AG20443 (cell line): ENCODE measurements around the gene WWTR1.

Experiments used
- DNase-seq: peaks from one replicate; pipeline ENCODE4 v3.0.0; 2012; ENCODE audit warnings: low spot score, mixed read lengths

Gene WWTR1

GRCh38 chr3:149655826-149656574 is 1.8 kb downstream of the WWTR1 start:
- DNase-seq = no peak

GRCh38 chr3:149654188-149654601 is 3.6 kb downstream of the WWTR1 start:
- DNase-seq = peak; percentile 38

GRCh38 chr3:149653564-149653963 is 4.3 kb downstream of the WWTR1 start:
- no peak for DNase-seq

- no peak for DNase-seq
Measured at GRCh38 chr3:149653136-149653535, 4.7 kb downstream of the WWTR1 start.

- no peak for DNase-seq
Measured at GRCh38 chr3:149650828-149651227, 7.0 kb downstream of the WWTR1 start.

GRCh38 chr3:149648525-149648924 is 9.3 kb downstream of the WWTR1 start:
- DNase-seq = no peak

- no peak for DNase-seq
Measured at GRCh38 chr3:149647812-149648211, 10.0 kb downstream of the WWTR1 start.

GRCh38 chr3:149647285-149647684 is 10.5 kb downstream of the WWTR1 start:
- DNase-seq = no peak

GRCh38 chr3:149646181-149646766 is 11.6 kb downstream of the WWTR1 start:
- DNase-seq = peak; percentile 57

GRCh38 chr3:149643963-149644362 is 13.9 kb downstream of the WWTR1 start:
- DNase-seq = no peak

- no peak for DNase-seq
Measured at GRCh38 chr3:149643482-149643798, 14.4 kb downstream of the WWTR1 start.

GRCh38 chr3:149640976-149641728 is 16.7 kb downstream of the WWTR1 start:
- DNase-seq = no peak

GRCh38 chr3:149639093-149639486 is 18.7 kb downstream of the WWTR1 start:
- no peak for DNase-seq

GRCh38 chr3:149638228-149639092 is 19.4 kb downstream of the WWTR1 start:
- peak; percentile 62 for DNase-seq

- DNase-seq = no peak
Measured at GRCh38 chr3:149635396-149635795, 22.4 kb downstream of the WWTR1 start.

GRCh38 chr3:149634573-149634972 is 23.3 kb downstream of the WWTR1 start:
- no peak for DNase-seq

- DNase-seq = no peak
Measured at GRCh38 chr3:149634072-149634471, 23.8 kb downstream of the WWTR1 start.

GRCh38 chr3:149632225-149632624 is 25.6 kb downstream of the WWTR1 start:
- no peak for DNase-seq

GRCh38 chr3:149630806-149631205 is 27.0 kb downstream of the WWTR1 start:
- no peak for DNase-seq

- no peak for DNase-seq
Measured at GRCh38 chr3:149628957-149629670, 28.7 kb downstream of the WWTR1 start.

GRCh38 chr3:149626671-149627070 is 31.2 kb downstream of the WWTR1 start:
- DNase-seq = no peak

- DNase-seq = no peak
Measured at GRCh38 chr3:149625795-149626194, 32.0 kb downstream of the WWTR1 start.
